Measurements from ENCODE around the gene METTL26. TPM values are rescaled to one million over a fixed set of nuclear protein-coding genes. Genes with fewer than 3 reads are reported as not detected.

METTL26 gene
- total and polyA plus RNA-seq, 9 of the 15 experiments (the other 6 are each of a cell fraction or from before 2014, with no cell fraction given), result 7.3 to 262 (median 80.9) TPM

- TF ChIP-seq NCOA2 (IDR thresholded peaks at IDR 0.05; ENCODE audit: partially characterized antibody in 2 of 2), result no peak
- TF ChIP-seq ZNF121 (CRISPR knock-in tag; conservative IDR thresholded peaks at IDR 0.05), result no peak
- no peak for TF ChIP-seq ID3 (CRISPR knock-in tag; IDR thresholded peaks at IDR 0.05)
- peak; percentile 67 for TF ChIP-seq ID3 (tag; IDR thresholded peaks at IDR 0.05)
- peak in 1 of 2 experiments; percentile 80; a peak in 1 of 4 replicates for TF ChIP-seq CSDE1 (IDR thresholded peaks at IDR 0.05)
- peak; percentile 49; the same call in 1 of the 2 replicates for TF ChIP-seq ZNF263 (CRISPR knock-in tag; IDR thresholded peaks at IDR 0.05; ENCODE audit: borderline replicate concordance)
- TF ChIP-seq, protein P1, sequence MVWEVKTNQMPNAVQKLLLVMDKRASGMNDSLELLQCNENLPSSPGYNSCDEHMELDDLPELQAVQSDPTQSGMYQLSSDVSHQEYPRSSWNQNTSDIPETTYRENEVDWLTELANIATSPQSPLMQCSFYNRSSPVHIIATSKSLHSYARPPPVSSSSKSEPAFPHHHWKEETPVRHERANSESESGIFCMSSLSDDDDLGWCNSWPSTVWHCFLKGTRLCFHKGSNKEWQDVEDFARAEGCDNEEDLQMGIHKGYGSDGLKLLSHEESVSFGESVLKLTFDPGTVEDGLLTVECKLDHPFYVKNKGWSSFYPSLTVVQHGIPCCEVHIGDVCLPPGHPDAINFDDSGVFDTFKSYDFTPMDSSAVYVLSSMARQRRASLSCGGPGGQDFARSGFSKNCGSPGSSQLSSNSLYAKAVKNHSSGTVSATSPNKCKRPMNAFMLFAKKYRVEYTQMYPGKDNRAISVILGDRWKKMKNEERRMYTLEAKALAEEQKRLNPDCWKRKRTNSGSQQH (CRISPR knock-in tag; IDR thresholded peaks at IDR 0.05), result 0 out of 2 replicates have a peak, but pooled peaks have one; percentile 59
- no peak for TF ChIP-seq ZNF561 (CRISPR knock-in tag; conservative IDR thresholded peaks at IDR 0.05)
- TF ChIP-seq, protein P2, sequence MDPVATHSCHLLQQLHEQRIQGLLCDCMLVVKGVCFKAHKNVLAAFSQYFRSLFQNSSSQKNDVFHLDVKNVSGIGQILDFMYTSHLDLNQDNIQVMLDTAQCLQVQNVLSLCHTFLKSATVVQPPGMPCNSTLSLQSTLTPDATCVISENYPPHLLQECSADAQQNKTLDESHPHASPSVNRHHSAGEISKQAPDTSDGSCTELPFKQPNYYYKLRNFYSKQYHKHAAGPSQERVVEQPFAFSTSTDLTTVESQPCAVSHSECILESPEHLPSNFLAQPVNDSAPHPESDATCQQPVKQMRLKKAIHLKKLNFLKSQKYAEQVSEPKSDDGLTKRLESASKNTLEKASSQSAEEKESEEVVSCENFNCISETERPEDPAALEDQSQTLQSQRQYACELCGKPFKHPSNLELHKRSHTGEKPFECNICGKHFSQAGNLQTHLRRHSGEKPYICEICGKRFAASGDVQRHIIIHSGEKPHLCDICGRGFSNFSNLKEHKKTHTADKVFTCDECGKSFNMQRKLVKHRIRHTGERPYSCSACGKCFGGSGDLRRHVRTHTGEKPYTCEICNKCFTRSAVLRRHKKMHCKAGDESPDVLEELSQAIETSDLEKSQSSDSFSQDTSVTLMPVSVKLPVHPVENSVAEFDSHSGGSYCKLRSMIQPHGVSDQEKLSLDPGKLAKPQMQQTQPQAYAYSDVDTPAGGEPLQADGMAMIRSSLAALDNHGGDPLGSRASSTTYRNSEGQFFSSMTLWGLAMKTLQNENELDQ (CRISPR knock-in tag; IDR thresholded peaks at IDR 0.05; ENCODE audit: borderline replicate concordance), result peak; percentile 24; the same call in 1 of the 2 replicates
- TF ChIP-seq NBN (IDR thresholded peaks at IDR 0.05; ENCODE audit: low read depth), result peak; percentile 90
- TF ChIP-seq TEAD2 (tag; IDR thresholded peaks at IDR 0.05), result no peak
- no peak for TF ChIP-seq PRPF4 (IDR thresholded peaks at IDR 0.05; ENCODE audit: insufficient read depth, low read depth, low read length, poor library complexity, severe bottlenecking)
- TF ChIP-seq, protein P3, sequence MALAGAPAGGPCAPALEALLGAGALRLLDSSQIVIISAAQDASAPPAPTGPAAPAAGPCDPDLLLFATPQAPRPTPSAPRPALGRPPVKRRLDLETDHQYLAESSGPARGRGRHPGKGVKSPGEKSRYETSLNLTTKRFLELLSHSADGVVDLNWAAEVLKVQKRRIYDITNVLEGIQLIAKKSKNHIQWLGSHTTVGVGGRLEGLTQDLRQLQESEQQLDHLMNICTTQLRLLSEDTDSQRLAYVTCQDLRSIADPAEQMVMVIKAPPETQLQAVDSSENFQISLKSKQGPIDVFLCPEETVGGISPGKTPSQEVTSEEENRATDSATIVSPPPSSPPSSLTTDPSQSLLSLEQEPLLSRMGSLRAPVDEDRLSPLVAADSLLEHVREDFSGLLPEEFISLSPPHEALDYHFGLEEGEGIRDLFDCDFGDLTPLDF (CRISPR knock-in tag; IDR thresholded peaks at IDR 0.05), result peak; percentile 79
- TF ChIP-seq ZNF740 (CRISPR knock-in tag; IDR thresholded peaks at IDR 0.05), result 0 out of 2 replicates have a peak, but pooled peaks have one; percentile 50
- no peak for TF ChIP-seq ZNF740 (tag; IDR thresholded peaks at IDR 0.05)
- TF ChIP-seq RBM25 (IDR thresholded peaks at IDR 0.05; ENCODE audit: low read depth, low read length, severe bottlenecking), result no peak
- peak; percentile 77 for TF ChIP-seq GABPA (tag; conservative IDR thresholded peaks at IDR 0.05; ENCODE audit: low read depth)
- peak; percentile 87 for TF ChIP-seq BDP1 (IDR thresholded peaks at IDR 0.05; ENCODE audit: insufficient read depth, insufficient read length)
- TF ChIP-seq MXD1 (CRISPR knock-in tag; IDR thresholded peaks at IDR 0.05; ENCODE audit: borderline replicate concordance, poor library complexity, severe bottlenecking), result peak; percentile 67
Measured at GRCh38 chr16:636206-637080, at the start of gene METTL26 (continued).
